ENCODE results near the gene CSH2.

- no peak for TF ChIP-seq CTCF (IDR thresholded peaks at IDR 0.05)
- TF ChIP-seq POLR2A (IDR thresholded peaks at IDR 0.05), result no peak
- TF ChIP-seq POLR2AphosphoS5 (IDR thresholded peaks at IDR 0.05), result no peak
Observed at GRCh38 chr17:63859257-63859656, 14.2 kb downstream of the CSH2 start.

Data from prostate gland (tissue), 2 donors.